Endodermal cell (in vitro differentiated cells): ENCODE results near the gene GGN. TPM values are rescaled to one million over a fixed set of nuclear protein-coding genes. Genes with fewer than 3 reads are reported as not detected.

ENCODE experiments used
- DNase-seq: peaks from one replicate; pipeline ENCODE4 v3.0.0-alpha.2; 2017
- H3K27ac ChIP-seq: 2 replicates; pipeline ENCODE4 v1.5.1; 2013; ENCODE audit warnings: mild to moderate bottlenecking, low read depth, low read length, moderate library complexity
- H3K27me3 ChIP-seq: 2 replicates; pipeline ENCODE4 v1.6.1; 2013; ENCODE audit warnings: mild to moderate bottlenecking, low read length, moderate library complexity; ENCODE audit not compliant: insufficient read depth, control insufficient read depth, poor library complexity, severe bottlenecking
- H3K36me3 ChIP-seq: 2 replicates; pipeline ENCODE4 v1.7.0; 2013; ENCODE audit warnings: mild to moderate bottlenecking, low read length, moderate library complexity; ENCODE audit not compliant: control insufficient read depth, insufficient read depth
- H3K4me1 ChIP-seq: one replicate; pipeline ENCODE4 v1.7.0; 2013; ENCODE audit warnings: low read length; ENCODE audit not compliant: control insufficient read depth, insufficient read depth
- H3K4me3 ChIP-seq: 2 replicates; pipeline ENCODE4 v1.5.1; 2013; ENCODE audit warnings: mild to moderate bottlenecking, low read length, moderate library complexity
- H3K9ac ChIP-seq: 2 replicates; pipeline ENCODE4 v1.6.1; 2013; ENCODE audit warnings: mild to moderate bottlenecking, low read length, moderate library complexity; ENCODE audit not compliant: poor library complexity, severe bottlenecking; ENCODE audit errors: extremely low read depth
- H3K9me3 ChIP-seq: 2 replicates; pipeline ENCODE4 v1.6.1; 2013; ENCODE audit warnings: mild to moderate bottlenecking, low read length, moderate library complexity; ENCODE audit not compliant: control insufficient read depth
- H3K27ac Mint-ChIP-seq: 2 replicates; pipeline ENCODE4 v1.8.0; 2020; ENCODE audit warnings: mixed read lengths
- H3K27me3 Mint-ChIP-seq: 2 replicates; pipeline ENCODE4 v1.8.0; 2021; ENCODE audit warnings: mild to moderate bottlenecking, mixed read lengths; ENCODE audit not compliant: insufficient read depth
- H3K36me3 Mint-ChIP-seq: 2 replicates; pipeline ENCODE4 v1.8.0; 2020; ENCODE audit warnings: low read depth, mixed read lengths
- H3K4me1 Mint-ChIP-seq: 2 replicates; pipeline ENCODE4 v1.8.0; 2020; ENCODE audit warnings: mixed read lengths
- H3K4me3 Mint-ChIP-seq: 2 replicates; pipeline ENCODE4 v1.8.0; 2020; ENCODE audit warnings: mild to moderate bottlenecking, moderate library complexity, mixed read lengths
- H3K9me3 Mint-ChIP-seq: 2 replicates; pipeline ENCODE4 v1.8.0; 2020; ENCODE audit warnings: mild to moderate bottlenecking, mixed read lengths
- WGBS, 2 experiments: methylation state at CpG; one replicate each; pipeline versions ENCODE4 v1.1.5 to v1.1.7; 2013; ENCODE audit warnings: missing lambda C conversion rate in 2 of 2, mixed read lengths in 1 of 2; ENCODE audit not compliant: insufficient coverage in 1 of 2, insufficient read length in 1 of 2; 5-methylcytosine and 5-hydroxymethylcytosine counted together
- total RNA-seq, 2 donors: library from RNA; stranded (reverse); fragmentation: NEBNext Ultra II Directional in 1 of 2; extraction: Animal tissue kit (Norgen Biotek cat#: 25700) in 1 of 2; gene quantifications; 2 replicates in 1 of 2; 3 replicates in 1 of 2; pipeline ENCODE4 v1.2.1, GENCODE V29; 2021
- TF ChIP-seq, protein P1 (sequence below): fragments of 200-600 bp; sonication (generic); conservative IDR thresholded peaks from 2 replicates; pipeline ENCODE4 v1.5.0; 2021; ENCODE audit warnings: antibody characterized with exemption, mild to moderate bottlenecking

Gene GGN
- total RNA-seq, 2 donors from 2014 or later = 0.99 to 2.1 TPM

DNA sequence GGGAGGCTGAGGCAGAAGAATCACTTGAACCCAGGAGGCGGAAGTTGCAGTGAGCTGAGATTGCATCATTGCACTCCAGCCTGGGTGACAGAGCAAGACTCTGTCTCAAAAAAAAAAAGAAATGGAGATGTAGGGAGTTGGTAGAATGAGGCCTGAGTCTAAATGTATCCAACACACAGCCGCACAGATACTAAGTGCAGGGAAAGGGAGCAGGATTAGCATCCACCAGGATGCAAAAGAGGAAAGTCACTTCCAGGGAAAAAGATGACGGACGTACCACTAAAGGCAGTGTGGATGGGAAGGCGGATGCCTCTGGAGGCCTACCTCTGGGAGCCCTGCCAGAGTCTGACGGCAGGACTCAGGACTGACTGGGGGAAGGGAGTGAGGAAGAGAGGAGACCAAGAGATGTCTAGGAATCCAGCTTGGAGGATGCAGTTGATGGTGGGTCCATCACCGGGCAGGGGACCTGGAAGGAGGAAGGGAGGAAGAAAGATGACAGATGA is 21.8 kb upstream of the GGN start:
- H3K27me3 Mint-ChIP-seq = peaks cover 32% of the 10 kb centered on the region
- TF ChIP-seq, protein P1, sequence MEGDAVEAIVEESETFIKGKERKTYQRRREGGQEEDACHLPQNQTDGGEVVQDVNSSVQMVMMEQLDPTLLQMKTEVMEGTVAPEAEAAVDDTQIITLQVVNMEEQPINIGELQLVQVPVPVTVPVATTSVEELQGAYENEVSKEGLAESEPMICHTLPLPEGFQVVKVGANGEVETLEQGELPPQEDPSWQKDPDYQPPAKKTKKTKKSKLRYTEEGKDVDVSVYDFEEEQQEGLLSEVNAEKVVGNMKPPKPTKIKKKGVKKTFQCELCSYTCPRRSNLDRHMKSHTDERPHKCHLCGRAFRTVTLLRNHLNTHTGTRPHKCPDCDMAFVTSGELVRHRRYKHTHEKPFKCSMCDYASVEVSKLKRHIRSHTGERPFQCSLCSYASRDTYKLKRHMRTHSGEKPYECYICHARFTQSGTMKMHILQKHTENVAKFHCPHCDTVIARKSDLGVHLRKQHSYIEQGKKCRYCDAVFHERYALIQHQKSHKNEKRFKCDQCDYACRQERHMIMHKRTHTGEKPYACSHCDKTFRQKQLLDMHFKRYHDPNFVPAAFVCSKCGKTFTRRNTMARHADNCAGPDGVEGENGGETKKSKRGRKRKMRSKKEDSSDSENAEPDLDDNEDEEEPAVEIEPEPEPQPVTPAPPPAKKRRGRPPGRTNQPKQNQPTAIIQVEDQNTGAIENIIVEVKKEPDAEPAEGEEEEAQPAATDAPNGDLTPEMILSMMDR = no peak
- Histone ChIP-seq H3K36me3 (no peaks in the 10 kb centered on the region), H3K9ac (no peak overlapping the region), H3K4me3 (no peak overlapping the region), H3K27me3 (peaks cover 20% of the 10 kb centered on the region), H3K4me1 (no peaks in the 10 kb centered on the region), H3K27ac (no peak overlapping the region), H3K9me3 (no peaks in the 10 kb centered on the region)
- H3K36me3 Mint-ChIP-seq = peaks cover 11% of the 10 kb centered on the region
- H3K9me3 Mint-ChIP-seq = no peaks in the 10 kb centered on the region
- no peak overlapping the region for H3K4me3 Mint-ChIP-seq
- 79 to 93% methylated on average over 7 of the region's 7 CpGs for WGBS, 2 experiments
- DNase-seq = no peak
- H3K27ac Mint-ChIP-seq = no peak overlapping the region
- no peaks in the 10 kb centered on the region for H3K4me1 Mint-ChIP-seq

DNA sequence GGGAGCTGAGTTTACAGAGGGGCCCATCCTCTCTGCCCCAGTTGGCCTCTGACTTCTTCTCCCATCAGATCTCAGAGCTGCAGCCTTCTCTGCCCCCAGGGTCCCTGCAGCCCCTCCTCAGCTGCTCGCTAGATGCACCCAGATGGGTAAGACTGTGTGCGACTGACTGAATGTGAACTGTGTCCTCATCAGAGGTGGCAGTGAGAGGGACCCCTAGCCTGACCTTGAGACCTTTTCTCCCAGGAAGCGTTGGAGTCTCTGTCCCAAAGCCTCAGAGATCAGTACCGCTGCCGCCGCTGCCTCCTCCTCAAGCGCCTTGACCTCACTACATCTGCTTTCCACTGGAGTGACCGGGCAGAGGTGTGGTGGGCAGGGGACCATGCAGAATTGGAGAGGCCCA is 17.4 kb upstream of the GGN start:
- peaks cover 11% of the 10 kb centered on the region for H3K36me3 Mint-ChIP-seq
- Histone ChIP-seq H3K27ac (no peak overlapping the region), H3K4me1 (no peaks in the 10 kb centered on the region), H3K9me3 (no peaks in the 10 kb centered on the region), H3K9ac (no peak overlapping the region), H3K36me3 (no peaks in the 10 kb centered on the region), H3K4me3 (no peak overlapping the region), H3K27me3 (peaks cover 5% of the 10 kb centered on the region)
- H3K4me1 Mint-ChIP-seq = peaks cover 1% of the 10 kb centered on the region
- DNase-seq = no peak
- H3K27me3 Mint-ChIP-seq = peaks cover 27% of the 10 kb centered on the region
- H3K9me3 Mint-ChIP-seq = no peaks in the 10 kb centered on the region
- H3K4me3 Mint-ChIP-seq = no peak overlapping the region
- TF ChIP-seq, protein P1 = no peak
- H3K27ac Mint-ChIP-seq = no peak overlapping the region
- WGBS, 2 experiments = 92 to 96% methylated on average over 7 to 8 of the region's 8 CpGs

DNA sequence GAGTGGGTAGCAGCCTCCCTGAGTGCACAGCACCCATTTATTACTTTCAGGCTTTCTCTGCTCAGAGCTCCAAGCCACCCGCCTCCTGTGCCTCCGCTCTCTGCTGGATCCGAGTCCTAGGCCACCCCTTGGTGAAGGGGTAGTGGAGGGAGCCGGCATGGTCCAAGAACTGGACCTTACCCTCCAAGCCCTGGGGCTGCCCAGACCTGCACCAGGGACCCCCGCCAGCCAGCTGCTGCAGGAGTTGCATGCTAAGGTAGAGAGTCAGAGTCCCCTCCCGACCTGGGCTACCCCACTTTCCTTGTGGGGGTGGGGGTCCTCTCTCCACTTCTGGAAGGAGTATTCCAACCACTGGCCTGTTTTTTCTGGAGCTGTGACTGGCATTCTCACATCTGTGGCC is 17.0 kb upstream of the GGN start:
- peaks cover 8% of the 10 kb centered on the region for H3K27me3 ChIP-seq
- no peak overlapping the region for H3K27ac ChIP-seq
- TF ChIP-seq, protein P1 = no peak
- H3K4me3 ChIP-seq = no peak overlapping the region
- peaks cover 1% of the 10 kb centered on the region for H3K4me1 Mint-ChIP-seq
- peak overlapping the region; percentile 61 for H3K4me3 Mint-ChIP-seq
- no peaks in the 10 kb centered on the region for H3K36me3 ChIP-seq
- H3K36me3 Mint-ChIP-seq = peaks cover 11% of the 10 kb centered on the region
- no peaks in the 10 kb centered on the region for H3K9me3 Mint-ChIP-seq
- H3K27me3 Mint-ChIP-seq = peaks cover 28% of the 10 kb centered on the region
- H3K4me1 ChIP-seq = no peaks in the 10 kb centered on the region
- no peak overlapping the region for H3K27ac Mint-ChIP-seq
- 91 to 100% methylated on average over 2 to 6 of the region's 6 CpGs for WGBS, 2 experiments
- DNase-seq = no peak
- H3K9me3 ChIP-seq = no peaks in the 10 kb centered on the region
- H3K9ac ChIP-seq = no peak overlapping the region
